WTC11 (cell line): ENCODE data around the gene C10orf67. TPM values are rescaled to one million over a fixed set of nuclear protein-coding genes. Genes with fewer than 3 reads are reported as not detected.

Experiments
- ATAC-seq: fragments of 200-7000 bp; cut with Tn5 transposase; 2 replicates; pipeline ENCODE4 v1.10.0; 2021; ENCODE audit warnings: mild to moderate bottlenecking, moderate library complexity
- CTCF ChIA-PET: fragments of 300-600 bp; sonication (Branson Sonifier 250); formaldehyde crosslinking; loops from one replicate; lab custom pipeline; 2021; ENCODE audit warnings: antibody characterized with exemption; lab: Charles Lee
- POLR2A ChIA-PET: fragments of 350-600 bp; sonication (Branson Sonifier 250); formaldehyde crosslinking; loops from one replicate; lab custom pipeline; 2021; ENCODE audit warnings: antibody characterized with exemption; lab: Charles Lee
- DNase-seq: peaks from one replicate; pipeline ENCODE4 v3.0.0; 2021; ENCODE audit warnings: low spot score
- H3K27ac Mint-ChIP-seq: 2 replicates; pipeline ENCODE4 v1.8.0; 2021; ENCODE audit warnings: mixed read lengths
- H3K27me3 Mint-ChIP-seq: 2 replicates; pipeline ENCODE4 v1.8.0; 2021; ENCODE audit warnings: low read depth, mild to moderate bottlenecking, moderate library complexity, mixed read lengths
- H3K36me3 Mint-ChIP-seq: 2 replicates; pipeline ENCODE4 v1.8.0; 2021; ENCODE audit warnings: mixed read lengths
- H3K4me1 Mint-ChIP-seq: 2 replicates; pipeline ENCODE4 v1.8.0; 2022; ENCODE audit warnings: mixed read lengths
- H3K4me3 Mint-ChIP-seq: 2 replicates; pipeline ENCODE4 v1.8.0; 2021; ENCODE audit warnings: mild to moderate bottlenecking, moderate library complexity, mixed read lengths
- H3K9me3 Mint-ChIP-seq: 2 replicates; pipeline ENCODE4 v1.8.0; 2021; ENCODE audit warnings: mixed read lengths
- ELF4 ChIP-seq: sonication (generic); formaldehyde crosslinking; IDR thresholded peaks from 2 replicates; pipeline ENCODE4 v1.8.1; 2022; ENCODE audit warnings: low read depth, mild to moderate bottlenecking, moderate library complexity, missing genetic modification reagents
- ESRRA ChIP-seq: sonication (generic); formaldehyde crosslinking; IDR thresholded peaks from 2 replicates; pipeline ENCODE4 v1.8.1; 2022; ENCODE audit warnings: mild to moderate bottlenecking, missing genetic modification reagents, borderline replicate concordance
- FOXJ3 ChIP-seq: sonication (generic); formaldehyde crosslinking; IDR thresholded peaks from 2 replicates; pipeline ENCODE4 v1.9.0; 2021; ENCODE audit warnings: missing genetic modification reagents, mild to moderate bottlenecking, borderline replicate concordance
- FOXK1 ChIP-seq: sonication (generic); formaldehyde crosslinking; IDR thresholded peaks from 2 replicates; pipeline ENCODE4 v1.8.0; 2022; ENCODE audit warnings: mild to moderate bottlenecking, moderate library complexity, missing genetic modification reagents
- GRHL2 ChIP-seq: fragments of 250-450 bp; sonication (Bioruptor Pico); IDR thresholded peaks from 2 replicates; pipeline ENCODE4 v1.8.0; 2022; ENCODE audit warnings: mild to moderate bottlenecking, moderate library complexity; ENCODE audit not compliant: insufficient replicate concordance, severe bottlenecking
- GTF2I ChIP-seq: fragments of 250-450 bp; sonication (Bioruptor Pico); conservative IDR thresholded peaks from 2 replicates; pipeline ENCODE4 v1.4.0; 2021; ENCODE audit warnings: mild to moderate bottlenecking
- MXD4 ChIP-seq: fragments of 250-450 bp; sonication (Bioruptor Pico); IDR thresholded peaks from 2 replicates; pipeline ENCODE4 v1.8.0; 2021; ENCODE audit warnings: mild to moderate bottlenecking, moderate library complexity, borderline replicate concordance
- NFATC4 ChIP-seq: fragments of 250-450 bp; sonication (Bioruptor Pico); IDR thresholded peaks from 2 replicates; pipeline ENCODE4 v1.9.0; 2021; ENCODE audit warnings: mild to moderate bottlenecking
- NFYB ChIP-seq: sonication (generic); formaldehyde crosslinking; conservative IDR thresholded peaks from 2 replicates; pipeline ENCODE4 v1.8.0; 2022; ENCODE audit warnings: low read depth, missing genetic modification reagents
- NR1H2 ChIP-seq: sonication (generic); formaldehyde crosslinking; IDR thresholded peaks from 2 replicates; pipeline ENCODE4 v1.9.0; 2021; ENCODE audit warnings: mild to moderate bottlenecking, moderate library complexity, missing genetic modification reagents
- TCF7 ChIP-seq: sonication (generic); formaldehyde crosslinking; IDR thresholded peaks from 2 replicates; pipeline ENCODE4 v1.8.0; 2022; ENCODE audit warnings: mild to moderate bottlenecking, low read depth, missing genetic modification reagents, moderate library complexity
- TEAD1 ChIP-seq: sonication (generic); formaldehyde crosslinking; IDR thresholded peaks from 2 replicates; pipeline ENCODE4 v1.8.0; 2022; ENCODE audit warnings: mild to moderate bottlenecking, missing genetic modification reagents
- ZNF121 ChIP-seq: sonication (generic); formaldehyde crosslinking; IDR thresholded peaks from 2 replicates; pipeline ENCODE4 v1.8.0; 2023; ENCODE audit warnings: missing genetic modification reagents
- ZNF138 ChIP-seq: sonication (generic); formaldehyde crosslinking; conservative IDR thresholded peaks from 2 replicates; pipeline ENCODE4 v1.8.1; 2022; ENCODE audit warnings: mild to moderate bottlenecking, moderate library complexity, missing genetic modification reagents
- ZNF671 ChIP-seq: fragments of 250-450 bp; sonication (Bioruptor Pico); IDR thresholded peaks from 2 replicates; pipeline ENCODE4 v1.8.0; 2021; ENCODE audit warnings: mild to moderate bottlenecking
- total RNA-seq: library from RNA; stranded (reverse); gene quantifications from 3 replicates; pipeline ENCODE4 v1.2.3, GENCODE V29; 2021
- TF ChIP-seq, protein P1 (sequence below): sonication (generic); formaldehyde crosslinking; IDR thresholded peaks from 2 replicates; pipeline ENCODE4 v1.8.0; 2023; ENCODE audit warnings: mild to moderate bottlenecking, missing genetic modification reagents
- TF ChIP-seq, protein P2 (sequence below): sonication (generic); formaldehyde crosslinking; IDR thresholded peaks from 2 replicates; pipeline ENCODE4 v1.8.0; 2022; ENCODE audit warnings: missing genetic modification reagents
- TF ChIP-seq, protein P3 (sequence below): sonication (generic); formaldehyde crosslinking; IDR thresholded peaks from 2 replicates; pipeline ENCODE4 v1.8.1; 2023; ENCODE audit warnings: mild to moderate bottlenecking, moderate library complexity, missing genetic modification reagents
- TF ChIP-seq, protein P4 (sequence below): fragments of 250-450 bp; sonication (Bioruptor Pico); IDR thresholded peaks from 2 replicates; pipeline ENCODE4 v1.9.0; 2021; ENCODE audit warnings: mild to moderate bottlenecking
- TF ChIP-seq, protein P5 (sequence below): sonication (generic); formaldehyde crosslinking; IDR thresholded peaks from 2 replicates; pipeline ENCODE4 v1.8.1; 2022; ENCODE audit warnings: low read depth, mild to moderate bottlenecking, moderate library complexity, missing genetic modification reagents, borderline replicate concordance
- TF ChIP-seq, protein P6 (sequence below): sonication (generic); formaldehyde crosslinking; IDR thresholded peaks from 2 replicates; pipeline ENCODE4 v1.8.0; 2023; ENCODE audit warnings: missing genetic modification reagents, mild to moderate bottlenecking, borderline replicate concordance

The C10orf67 gene
- total RNA-seq, 1 experiment from 2014 or later = not detected

DNA sequence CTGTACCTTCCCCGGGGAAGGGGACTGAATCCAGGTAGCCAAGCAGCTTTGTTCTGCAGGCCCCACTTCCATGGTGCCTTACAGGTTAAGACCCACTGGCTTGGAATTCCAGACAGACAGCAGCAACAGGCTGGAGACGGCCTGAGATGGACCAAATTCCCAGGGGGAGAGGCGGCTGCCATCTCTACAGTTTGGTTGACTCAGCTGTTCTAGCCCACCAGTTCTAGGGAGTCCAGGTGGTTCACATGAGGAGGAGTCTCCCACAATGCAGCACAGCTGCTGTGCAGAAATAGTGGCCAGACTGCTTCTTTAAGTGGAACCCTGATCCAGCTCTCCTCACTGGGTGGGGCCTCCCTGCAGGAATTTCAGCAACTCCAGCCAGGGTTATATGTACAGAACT lies 74.1 kb downstream of the C10orf67 start:
- peaks cover 5% of the 10 kb centered on the region for H3K27me3 Mint-ChIP-seq
- TF ChIP-seq ELF4 (CRISPR knock-in tag) = no peak
- TF ChIP-seq FOXJ3 = no peak
- TF ChIP-seq TEAD1 (CRISPR knock-in tag) = no peak
- TF ChIP-seq NFYB (CRISPR knock-in tag) = no peak
- TF ChIP-seq, all 79 proteins: peak for 0
- H3K27ac Mint-ChIP-seq = no peak overlapping the region
- H3K9me3 Mint-ChIP-seq = peaks cover 50% of the 10 kb centered on the region
- POLR2A ChIA-PET = no interaction called here
- no peak overlapping the region for H3K4me3 Mint-ChIP-seq
- no peaks in the 10 kb centered on the region for H3K4me1 Mint-ChIP-seq
- CTCF ChIA-PET = no interaction called here
- no peak for DNase-seq
- H3K36me3 Mint-ChIP-seq = peaks cover 29% of the 10 kb centered on the region
- ATAC-seq = no peak

DNA sequence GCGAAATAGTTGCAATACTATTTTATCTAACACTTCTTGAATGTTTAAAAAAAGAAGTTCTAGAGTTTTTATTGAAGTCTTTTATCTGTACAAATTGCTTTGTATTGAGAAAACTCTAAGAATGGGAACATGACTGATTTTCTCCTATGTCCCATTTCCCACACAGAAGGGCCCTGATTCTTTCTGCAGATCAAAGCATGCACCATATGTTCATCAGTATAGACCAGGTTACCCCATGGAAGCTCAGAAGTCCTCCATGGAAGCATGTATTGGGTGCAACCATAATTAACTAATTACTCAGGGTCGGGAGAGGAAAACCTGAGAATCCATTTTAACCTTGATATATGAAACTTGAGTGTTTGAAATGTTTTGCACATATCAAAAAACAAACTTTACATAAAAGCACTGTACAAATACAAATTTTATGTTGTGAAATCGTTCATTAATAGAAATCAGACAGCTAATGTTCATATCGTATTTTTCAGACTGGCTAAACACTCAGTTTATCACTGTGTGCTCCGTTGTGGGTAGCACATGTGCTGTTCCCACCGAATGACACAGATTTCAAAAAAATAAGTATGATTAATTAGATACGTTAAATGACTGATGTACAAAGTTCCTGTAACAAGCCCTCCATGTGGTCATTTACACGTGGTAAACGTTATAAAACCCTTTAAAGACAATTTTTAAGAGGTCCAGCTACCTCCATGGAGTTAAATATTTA lies 81.0 kb downstream of the C10orf67 start:
- Mint-ChIP-seq H3K36me3 (no peaks in the 10 kb centered on the region), H3K4me1 (no peaks in the 10 kb centered on the region), H3K27ac (no peak overlapping the region), H3K27me3 (no peaks in the 10 kb centered on the region), H3K9me3 (no peaks in the 10 kb centered on the region), H3K4me3 (no peak overlapping the region)
- no peak for ATAC-seq
- POLR2A ChIA-PET = no interaction called here
- no peak for TF ChIP-seq ESRRA (CRISPR knock-in tag)
- TF ChIP-seq ZNF671 (CRISPR knock-in tag) = no peak
- TF ChIP-seq, protein P1, sequence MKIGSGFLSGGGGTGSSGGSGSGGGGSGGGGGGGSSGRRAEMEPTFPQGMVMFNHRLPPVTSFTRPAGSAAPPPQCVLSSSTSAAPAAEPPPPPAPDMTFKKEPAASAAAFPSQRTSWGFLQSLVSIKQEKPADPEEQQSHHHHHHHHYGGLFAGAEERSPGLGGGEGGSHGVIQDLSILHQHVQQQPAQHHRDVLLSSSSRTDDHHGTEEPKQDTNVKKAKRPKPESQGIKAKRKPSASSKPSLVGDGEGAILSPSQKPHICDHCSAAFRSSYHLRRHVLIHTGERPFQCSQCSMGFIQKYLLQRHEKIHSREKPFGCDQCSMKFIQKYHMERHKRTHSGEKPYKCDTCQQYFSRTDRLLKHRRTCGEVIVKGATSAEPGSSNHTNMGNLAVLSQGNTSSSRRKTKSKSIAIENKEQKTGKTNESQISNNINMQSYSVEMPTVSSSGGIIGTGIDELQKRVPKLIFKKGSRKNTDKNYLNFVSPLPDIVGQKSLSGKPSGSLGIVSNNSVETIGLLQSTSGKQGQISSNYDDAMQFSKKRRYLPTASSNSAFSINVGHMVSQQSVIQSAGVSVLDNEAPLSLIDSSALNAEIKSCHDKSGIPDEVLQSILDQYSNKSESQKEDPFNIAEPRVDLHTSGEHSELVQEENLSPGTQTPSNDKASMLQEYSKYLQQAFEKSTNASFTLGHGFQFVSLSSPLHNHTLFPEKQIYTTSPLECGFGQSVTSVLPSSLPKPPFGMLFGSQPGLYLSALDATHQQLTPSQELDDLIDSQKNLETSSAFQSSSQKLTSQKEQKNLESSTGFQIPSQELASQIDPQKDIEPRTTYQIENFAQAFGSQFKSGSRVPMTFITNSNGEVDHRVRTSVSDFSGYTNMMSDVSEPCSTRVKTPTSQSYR (CRISPR knock-in tag) = no peak
- TF ChIP-seq ZNF121 = no peak
- TF ChIP-seq, protein P2, sequence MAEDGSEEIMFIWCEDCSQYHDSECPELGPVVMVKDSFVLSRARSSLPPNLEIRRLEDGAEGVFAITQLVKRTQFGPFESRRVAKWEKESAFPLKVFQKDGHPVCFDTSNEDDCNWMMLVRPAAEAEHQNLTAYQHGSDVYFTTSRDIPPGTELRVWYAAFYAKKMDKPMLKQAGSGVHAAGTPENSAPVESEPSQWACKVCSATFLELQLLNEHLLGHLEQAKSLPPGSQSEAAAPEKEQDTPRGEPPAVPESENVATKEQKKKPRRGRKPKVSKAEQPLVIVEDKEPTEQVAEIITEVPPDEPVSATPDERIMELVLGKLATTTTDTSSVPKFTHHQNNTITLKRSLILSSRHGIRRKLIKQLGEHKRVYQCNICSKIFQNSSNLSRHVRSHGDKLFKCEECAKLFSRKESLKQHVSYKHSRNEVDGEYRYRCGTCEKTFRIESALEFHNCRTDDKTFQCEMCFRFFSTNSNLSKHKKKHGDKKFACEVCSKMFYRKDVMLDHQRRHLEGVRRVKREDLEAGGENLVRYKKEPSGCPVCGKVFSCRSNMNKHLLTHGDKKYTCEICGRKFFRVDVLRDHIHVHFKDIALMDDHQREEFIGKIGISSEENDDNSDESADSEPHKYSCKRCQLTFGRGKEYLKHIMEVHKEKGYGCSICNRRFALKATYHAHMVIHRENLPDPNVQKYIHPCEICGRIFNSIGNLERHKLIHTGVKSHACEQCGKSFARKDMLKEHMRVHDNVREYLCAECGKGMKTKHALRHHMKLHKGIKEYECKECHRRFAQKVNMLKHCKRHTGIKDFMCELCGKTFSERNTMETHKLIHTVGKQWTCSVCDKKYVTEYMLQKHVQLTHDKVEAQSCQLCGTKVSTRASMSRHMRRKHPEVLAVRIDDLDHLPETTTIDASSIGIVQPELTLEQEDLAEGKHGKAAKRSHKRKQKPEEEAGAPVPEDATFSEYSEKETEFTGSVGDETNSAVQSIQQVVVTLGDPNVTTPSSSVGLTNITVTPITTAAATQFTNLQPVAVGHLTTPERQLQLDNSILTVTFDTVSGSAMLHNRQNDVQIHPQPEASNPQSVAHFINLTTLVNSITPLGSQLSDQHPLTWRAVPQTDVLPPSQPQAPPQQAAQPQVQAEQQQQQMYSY = no peak
- TF ChIP-seq, protein P3, sequence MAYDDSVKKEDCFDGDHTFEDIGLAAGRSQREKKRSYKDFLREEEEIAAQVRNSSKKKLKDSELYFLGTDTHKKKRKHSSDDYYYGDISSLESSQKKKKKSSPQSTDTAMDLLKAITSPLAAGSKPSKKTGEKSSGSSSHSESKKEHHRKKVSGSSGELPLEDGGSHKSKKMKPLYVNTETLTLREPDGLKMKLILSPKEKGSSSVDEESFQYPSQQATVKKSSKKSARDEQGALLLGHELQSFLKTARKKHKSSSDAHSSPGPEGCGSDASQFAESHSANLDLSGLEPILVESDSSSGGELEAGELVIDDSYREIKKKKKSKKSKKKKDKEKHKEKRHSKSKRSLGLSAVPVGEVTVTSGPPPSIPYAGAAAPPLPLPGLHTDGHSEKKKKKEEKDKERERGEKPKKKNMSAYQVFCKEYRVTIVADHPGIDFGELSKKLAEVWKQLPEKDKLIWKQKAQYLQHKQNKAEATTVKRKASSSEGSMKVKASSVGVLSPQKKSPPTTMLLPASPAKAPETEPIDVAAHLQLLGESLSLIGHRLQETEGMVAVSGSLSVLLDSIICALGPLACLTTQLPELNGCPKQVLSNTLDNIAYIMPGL (CRISPR knock-in tag) = no peak
- TF ChIP-seq, protein P4, sequence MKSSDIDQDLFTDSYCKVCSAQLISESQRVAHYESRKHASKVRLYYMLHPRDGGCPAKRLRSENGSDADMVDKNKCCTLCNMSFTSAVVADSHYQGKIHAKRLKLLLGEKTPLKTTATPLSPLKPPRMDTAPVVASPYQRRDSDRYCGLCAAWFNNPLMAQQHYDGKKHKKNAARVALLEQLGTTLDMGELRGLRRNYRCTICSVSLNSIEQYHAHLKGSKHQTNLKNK (CRISPR knock-in tag) = no peak
- no peak for TF ChIP-seq MXD4 (CRISPR knock-in tag)
- TF ChIP-seq ELF4 (CRISPR knock-in tag) = no peak
- TF ChIP-seq GRHL2 = no peak
- no peak for TF ChIP-seq NR1H2 (CRISPR knock-in tag)
- TF ChIP-seq ZNF138 (CRISPR knock-in tag) = no peak
- no peak for TF ChIP-seq NFATC4 (CRISPR knock-in tag)
- TF ChIP-seq TCF7 (CRISPR knock-in tag) = no peak
- TF ChIP-seq, protein P5, sequence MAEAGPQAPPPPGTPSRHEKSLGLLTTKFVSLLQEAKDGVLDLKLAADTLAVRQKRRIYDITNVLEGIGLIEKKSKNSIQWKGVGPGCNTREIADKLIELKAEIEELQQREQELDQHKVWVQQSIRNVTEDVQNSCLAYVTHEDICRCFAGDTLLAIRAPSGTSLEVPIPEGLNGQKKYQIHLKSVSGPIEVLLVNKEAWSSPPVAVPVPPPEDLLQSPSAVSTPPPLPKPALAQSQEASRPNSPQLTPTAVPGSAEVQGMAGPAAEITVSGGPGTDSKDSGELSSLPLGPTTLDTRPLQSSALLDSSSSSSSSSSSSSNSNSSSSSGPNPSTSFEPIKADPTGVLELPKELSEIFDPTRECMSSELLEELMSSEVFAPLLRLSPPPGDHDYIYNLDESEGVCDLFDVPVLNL (CRISPR knock-in tag) = no peak
- no peak for TF ChIP-seq GTF2I (CRISPR knock-in tag)
- TF ChIP-seq, protein P6, sequence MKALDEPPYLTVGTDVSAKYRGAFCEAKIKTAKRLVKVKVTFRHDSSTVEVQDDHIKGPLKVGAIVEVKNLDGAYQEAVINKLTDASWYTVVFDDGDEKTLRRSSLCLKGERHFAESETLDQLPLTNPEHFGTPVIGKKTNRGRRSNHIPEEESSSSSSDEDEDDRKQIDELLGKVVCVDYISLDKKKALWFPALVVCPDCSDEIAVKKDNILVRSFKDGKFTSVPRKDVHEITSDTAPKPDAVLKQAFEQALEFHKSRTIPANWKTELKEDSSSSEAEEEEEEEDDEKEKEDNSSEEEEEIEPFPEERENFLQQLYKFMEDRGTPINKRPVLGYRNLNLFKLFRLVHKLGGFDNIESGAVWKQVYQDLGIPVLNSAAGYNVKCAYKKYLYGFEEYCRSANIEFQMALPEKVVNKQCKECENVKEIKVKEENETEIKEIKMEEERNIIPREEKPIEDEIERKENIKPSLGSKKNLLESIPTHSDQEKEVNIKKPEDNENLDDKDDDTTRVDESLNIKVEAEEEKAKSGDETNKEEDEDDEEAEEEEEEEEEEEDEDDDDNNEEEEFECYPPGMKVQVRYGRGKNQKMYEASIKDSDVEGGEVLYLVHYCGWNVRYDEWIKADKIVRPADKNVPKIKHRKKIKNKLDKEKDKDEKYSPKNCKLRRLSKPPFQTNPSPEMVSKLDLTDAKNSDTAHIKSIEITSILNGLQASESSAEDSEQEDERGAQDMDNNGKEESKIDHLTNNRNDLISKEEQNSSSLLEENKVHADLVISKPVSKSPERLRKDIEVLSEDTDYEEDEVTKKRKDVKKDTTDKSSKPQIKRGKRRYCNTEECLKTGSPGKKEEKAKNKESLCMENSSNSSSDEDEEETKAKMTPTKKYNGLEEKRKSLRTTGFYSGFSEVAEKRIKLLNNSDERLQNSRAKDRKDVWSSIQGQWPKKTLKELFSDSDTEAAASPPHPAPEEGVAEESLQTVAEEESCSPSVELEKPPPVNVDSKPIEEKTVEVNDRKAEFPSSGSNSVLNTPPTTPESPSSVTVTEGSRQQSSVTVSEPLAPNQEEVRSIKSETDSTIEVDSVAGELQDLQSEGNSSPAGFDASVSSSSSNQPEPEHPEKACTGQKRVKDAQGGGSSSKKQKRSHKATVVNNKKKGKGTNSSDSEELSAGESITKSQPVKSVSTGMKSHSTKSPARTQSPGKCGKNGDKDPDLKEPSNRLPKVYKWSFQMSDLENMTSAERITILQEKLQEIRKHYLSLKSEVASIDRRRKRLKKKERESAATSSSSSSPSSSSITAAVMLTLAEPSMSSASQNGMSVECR = no peak
- no peak for TF ChIP-seq FOXK1 (CRISPR knock-in tag)
- no peak for DNase-seq
- CTCF ChIA-PET = no interaction called here
